VCaP (cell line): Measurements from ENCODE around the gene RGL3.
"Not testable (repeated sequence)": the region's sequence is repeated elsewhere in the genome, so short reads cannot be mapped to it uniquely, and the experiment has no call there.

ENCODE experiments used
- H3K27ac ChIP-seq: fragments of 450-650 bp; 2 replicates; pipeline ENCODE4 v1.5.1; 2017
- CTCF ChIP-seq: fragments of 450-650 bp; conservative IDR thresholded peaks from 2 replicates; pipeline ENCODE4 v1.5.1; 2017; ENCODE audit warnings: mild to moderate bottlenecking, moderate library complexity

RGL3 gene

GRCh38 chr19:11356074-11356397 is 63.1 kb downstream of the RGL3 start:
- peak overlapping the region; percentile 52; the same call in 1 of the 2 replicates for H3K27ac ChIP-seq
- TF ChIP-seq CTCF, result no peak

- H3K27ac ChIP-seq, result peak within 1 kb of the TSS; percentile 52; the same call in 1 of the 2 replicates
- no peak for TF ChIP-seq CTCF
These were observed 63.7 kb downstream of the RGL3 start, which contains the start of gene PLPPR2 for GRCh38 chr19:11355160-11356073. TSS of gene PLPPR2 (plus strand) at chr19:11355432. CDS start at chr19:11357674, 2,242 bp downstream.

GRCh38 chr19:11354102-11354501 is 65.0 kb downstream of the RGL3 start:
- H3K27ac ChIP-seq, result not testable (repeated sequence)

GRCh38 chr19:11349171-11349570 is 69.9 kb downstream of the RGL3 start:
- no peak overlapping the region for H3K27ac ChIP-seq
- no peak for TF ChIP-seq CTCF

GRCh38 chr19:11347546-11348039 is 71.5 kb downstream of the RGL3 start:
- no peak overlapping the region for H3K27ac ChIP-seq
- no peak for TF ChIP-seq CTCF

GRCh38 chr19:11346104-11346940 is 72.8 kb downstream of the RGL3 start, which contains the start of the genes CCDC159 and TMEM205:
TSS of gene CCDC159 (plus strand) at chr19:11346519. CDS start at chr19:11346607, 88 bp downstream.
TSS of gene TMEM205 (minus strand) at chr19:11346268. CDS start at chr19:11345619, 649 bp downstream.
- H3K27ac ChIP-seq, result peak within 1 kb of the TSS; percentile 92
- no peak for TF ChIP-seq CTCF

- peak overlapping the region; percentile 92 for H3K27ac ChIP-seq
- TF ChIP-seq CTCF, result no peak
These were observed 73.9 kb downstream of the RGL3 start for GRCh38 chr19:11345122-11345803.
